GM18868 (cell line): ENCODE data around the gene RHBDL1.
"Not testable (repeated sequence)": the region's sequence is repeated elsewhere in the genome, so short reads cannot be mapped to it uniquely, and the experiment has no call there.

ENCODE experiments used
- ATAC-seq: cut with Tn5 transposase; IDR thresholded peaks from one replicate; pipeline ENCODE4 v1.9.1; 2021; ENCODE audit warnings: mild to moderate bottlenecking, moderate library complexity; ENCODE audit not compliant: unreplicated experiment

Gene RHBDL1

DNA sequence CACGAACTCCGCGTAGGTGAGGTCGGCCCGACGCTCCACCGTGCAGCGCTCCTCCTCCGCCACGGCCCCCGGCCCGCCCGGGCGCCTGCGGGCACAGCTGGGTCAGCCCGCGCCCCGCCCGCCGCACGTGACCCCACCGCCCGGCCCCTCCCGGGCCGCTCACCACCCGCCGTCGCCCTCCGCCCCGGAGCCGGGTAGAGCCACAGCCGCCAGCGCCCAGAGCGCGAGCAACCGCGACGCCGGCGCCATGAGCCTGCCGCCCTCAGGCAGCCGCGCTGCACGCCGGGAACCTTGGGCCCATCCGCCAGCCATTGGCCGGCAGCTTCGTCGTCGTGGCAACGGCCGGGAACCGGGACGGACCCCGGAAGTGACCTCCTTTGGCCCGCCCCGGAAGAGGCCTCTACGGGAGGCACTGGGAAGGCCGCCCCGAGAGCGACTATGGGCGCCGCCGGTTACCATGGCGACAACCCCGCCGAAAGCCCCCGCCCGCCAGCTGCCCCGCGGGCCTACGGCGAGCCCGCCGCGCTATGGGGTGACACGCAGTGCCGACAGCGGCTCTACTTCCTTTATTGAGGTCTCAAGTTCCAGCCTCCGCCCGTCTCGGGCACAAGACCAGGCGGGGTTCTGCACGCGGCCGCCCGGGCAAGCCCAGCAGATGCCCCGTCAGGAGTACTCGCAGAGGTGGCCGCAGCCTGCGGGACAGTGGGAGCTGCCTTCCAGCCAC lies 8.8 kb downstream of the RHBDL1 start, which contains the start of gene JMJD8:
Gene JMJD8 (minus strand): TSS at position 264 of the 724 bp plus-strand sequence. CDS start 15 bp downstream, at position 249.
- peak; percentile 70 for ATAC-seq

DNA sequence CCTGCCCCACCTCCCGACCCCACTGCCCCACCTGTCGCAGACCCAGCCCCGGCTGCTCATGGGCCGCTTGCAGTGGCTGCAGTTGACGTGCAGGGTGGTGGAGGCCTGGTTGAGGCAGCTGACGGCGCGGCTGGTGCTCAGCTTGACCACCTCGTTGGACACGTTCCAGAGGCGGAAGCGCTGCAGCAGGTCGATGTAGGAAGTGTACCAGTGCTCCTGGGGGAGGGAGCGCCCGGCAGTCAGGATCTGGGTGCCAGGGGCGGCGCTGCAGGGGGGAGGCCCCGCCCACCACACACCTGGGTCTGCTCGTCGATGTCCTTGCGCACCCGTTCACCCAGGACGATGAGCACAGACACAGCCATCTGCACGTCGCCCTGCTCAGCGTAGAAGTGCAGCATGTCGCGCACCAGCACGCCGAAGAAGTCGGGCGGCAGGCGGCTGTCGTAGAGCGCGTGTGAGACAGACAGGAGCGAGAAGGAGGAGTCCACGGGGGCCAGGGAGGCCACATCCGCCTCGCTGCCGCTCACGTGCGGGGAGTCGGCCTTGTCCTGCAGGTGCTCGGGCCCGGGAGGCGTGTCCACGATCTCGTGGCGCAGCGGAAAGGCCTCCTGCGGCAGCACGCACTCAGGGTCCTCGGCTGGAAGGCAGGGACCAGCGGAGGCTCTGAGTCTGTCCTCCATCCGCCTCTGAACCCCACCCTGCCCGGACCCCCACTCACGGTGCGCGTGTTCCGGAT lies 9.7 kb downstream of the RHBDL1 start:
- ATAC-seq = no peak

DNA sequence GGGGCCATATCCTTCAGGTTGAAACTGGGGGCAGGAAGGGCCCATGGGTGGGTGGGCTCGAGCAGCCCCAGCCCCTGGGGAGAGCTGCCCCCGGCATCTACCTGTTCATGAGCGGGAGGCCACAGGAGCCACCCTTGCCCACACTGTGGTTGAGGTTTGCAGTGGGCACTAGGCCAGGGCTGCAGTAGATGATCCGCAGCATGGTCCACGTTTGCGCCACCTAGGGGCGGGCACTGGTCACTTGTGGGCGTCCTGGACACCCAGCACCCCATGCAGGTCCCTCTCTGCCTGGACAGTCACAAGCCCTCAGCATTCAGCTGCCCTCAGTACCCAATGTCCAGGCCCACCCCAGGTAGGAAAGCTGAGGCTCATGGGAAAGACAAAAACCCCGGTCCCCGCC lies 10.5 kb downstream of the RHBDL1 start:
- no peak for ATAC-seq

DNA sequence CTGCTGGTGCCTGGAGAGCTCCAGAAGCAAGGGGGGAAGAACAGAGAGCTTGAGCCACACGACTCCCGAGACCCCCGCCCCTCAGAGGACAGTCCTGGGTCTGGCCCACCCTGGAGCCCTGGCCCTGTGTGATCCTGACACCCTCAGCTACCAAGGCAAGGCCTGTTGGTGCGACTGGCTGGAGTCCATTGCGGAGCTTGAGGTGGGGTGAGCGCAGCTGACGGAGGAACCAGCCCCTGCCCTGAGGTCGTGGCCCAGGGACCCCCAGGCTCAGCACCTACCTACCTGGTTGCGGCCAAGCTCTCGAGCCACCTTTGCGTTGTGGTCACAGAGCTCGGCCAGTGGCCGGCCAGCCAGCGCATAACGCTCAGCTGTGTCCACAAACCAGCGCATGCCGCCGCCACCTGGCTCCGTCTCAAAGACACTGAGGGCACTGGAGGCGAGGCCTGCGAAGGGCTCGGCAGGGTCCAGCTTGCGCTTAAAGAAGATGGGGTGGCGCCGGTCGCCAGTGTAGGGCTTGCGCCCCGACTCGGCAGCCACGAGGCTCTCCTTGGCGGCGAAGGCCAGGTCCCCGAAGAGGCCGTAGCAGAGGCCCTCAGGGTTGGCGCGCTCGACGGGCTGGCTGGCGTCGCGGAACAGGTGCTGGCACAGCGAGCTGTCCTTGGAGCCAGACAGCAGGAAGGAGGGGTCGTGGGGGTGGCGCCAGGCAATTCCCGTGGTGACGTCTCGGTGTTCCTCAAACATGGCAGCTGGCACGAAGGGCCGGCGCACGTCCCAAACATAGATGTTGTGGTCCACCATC lies 11.2 kb downstream of the RHBDL1 start:
- no peak for ATAC-seq

DNA sequence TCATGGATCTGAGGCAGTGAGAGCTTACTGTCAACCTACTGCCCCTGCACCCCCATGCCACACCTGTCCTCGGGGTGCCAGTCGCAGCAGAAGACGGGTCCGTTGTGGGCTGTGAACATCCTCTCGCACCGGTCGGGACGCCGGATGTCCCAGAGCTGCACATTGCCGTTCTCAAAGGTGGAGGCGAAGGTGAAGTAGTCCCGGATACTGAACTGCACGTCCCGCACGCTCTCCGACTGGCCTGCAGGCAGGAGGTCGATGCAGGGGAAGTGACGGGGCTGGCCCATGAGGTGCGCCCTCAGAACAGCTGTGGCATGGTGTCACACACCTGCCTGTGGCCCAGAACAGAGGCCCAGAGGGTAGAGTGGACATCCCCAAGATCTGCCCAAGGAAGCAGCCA lies 12.0 kb downstream of the RHBDL1 start:
- no peak for ATAC-seq

DNA sequence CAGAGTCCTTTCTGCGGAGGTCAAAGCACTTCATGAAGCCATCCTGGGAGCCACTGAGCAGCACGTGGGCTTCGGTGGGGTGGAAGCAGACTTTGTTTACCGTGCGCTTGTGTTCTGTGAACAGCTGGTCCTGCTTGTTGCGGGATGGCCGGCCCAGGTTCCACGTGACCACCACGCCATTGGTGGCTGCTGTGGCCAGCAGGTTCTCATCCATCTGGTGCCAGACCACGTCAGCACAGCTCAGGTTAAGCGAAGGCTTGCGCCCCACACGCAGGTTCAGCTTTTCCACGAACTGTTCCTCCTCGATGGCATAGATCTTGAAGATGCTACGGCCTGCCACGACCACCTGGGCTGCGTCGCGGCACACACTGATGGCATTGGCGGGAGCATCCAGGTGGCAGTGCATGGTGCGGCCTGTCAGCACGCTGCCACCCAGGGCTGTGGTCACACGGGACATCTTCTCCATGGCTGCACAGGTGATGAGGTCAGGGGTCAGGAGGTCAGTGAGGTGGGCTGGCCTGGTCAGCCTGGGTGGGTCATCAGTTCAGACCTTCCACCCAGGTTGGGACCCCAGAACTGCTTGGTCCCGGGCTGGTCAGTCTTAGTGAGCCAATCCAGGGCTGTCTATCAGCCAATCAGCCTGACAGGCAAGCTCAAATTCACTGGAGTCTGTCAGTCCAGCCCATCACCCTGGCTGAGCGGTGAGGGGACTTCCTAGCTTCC lies 13.9 kb downstream of the RHBDL1 start:
- ATAC-seq = no peak

DNA sequence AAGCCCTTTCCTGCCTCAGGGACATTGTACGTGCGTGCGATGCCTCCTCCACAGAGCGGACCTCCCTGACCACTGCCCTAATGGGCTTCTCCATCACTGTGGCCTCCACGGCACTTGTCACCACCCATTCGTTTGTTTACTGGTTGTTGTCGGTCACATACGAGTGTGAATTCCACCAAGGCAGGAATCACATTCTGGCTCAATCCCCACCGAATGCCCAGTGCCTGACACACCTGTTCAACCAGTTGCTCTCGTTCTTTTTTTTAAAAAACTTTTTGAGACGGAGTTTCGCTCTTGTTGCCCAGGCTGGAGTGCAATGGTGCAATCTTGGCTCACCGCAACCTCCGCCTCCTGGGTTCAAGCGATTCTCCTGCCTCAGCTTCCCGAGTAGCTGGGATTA lies 15.8 kb downstream of the RHBDL1 start:
- ATAC-seq = not testable (repeated sequence)

DNA sequence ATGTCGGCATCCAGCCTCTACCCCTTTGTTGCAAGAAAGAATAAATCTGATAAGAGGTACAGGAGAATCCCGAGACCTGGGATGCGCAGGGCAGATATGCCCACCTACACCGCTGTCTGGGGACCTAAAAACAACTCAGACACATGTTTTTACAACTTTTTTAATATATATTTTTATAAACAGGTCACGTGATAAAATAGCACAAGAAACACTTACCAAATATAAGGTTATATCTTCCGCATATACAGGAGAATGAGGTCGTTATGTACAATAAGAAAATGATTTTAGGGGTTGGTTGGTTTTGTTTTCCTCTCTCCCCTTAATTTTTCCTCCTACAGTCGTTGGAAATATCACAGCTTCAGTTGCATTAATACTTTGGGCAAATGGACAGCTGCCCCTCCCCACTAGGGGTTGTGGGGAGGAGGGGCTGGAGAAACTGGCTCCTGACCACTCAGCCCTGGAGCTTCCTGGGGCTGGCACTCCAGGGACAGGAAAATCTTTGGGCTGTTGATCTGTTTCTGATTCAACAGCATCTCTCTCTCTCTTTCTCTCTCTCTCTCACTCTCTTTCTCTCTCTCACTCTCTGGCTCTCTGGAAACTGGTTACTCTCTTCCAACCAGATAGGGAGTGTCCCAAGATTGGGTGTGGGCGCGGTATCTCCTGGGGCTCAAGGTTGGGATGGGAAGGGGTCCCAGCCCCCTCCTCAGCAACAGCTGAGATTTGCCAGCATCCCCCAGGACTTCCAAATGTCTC lies 17.1 kb downstream of the RHBDL1 start:
- ATAC-seq = no peak

DNA sequence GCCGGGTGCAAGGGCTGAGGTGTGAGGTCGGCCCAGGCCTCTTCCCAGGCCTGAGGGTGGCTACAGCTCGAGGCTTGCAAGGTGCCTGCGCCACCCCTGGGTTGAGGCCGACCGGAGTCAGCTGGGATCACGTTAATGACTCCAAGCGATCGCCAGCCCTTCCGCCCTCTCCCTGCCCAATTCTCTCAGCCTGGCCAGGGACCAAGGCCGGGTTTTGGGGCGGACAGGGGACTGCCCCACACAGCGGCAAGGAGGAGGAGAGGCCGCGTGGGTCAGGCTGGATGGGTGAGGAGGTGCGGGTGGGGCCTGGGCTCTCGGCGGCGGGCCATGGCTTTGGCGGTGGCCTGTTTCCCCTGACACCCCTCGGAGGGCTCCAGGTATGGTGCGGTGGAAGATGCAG lies 17.9 kb downstream of the RHBDL1 start:
- no peak for ATAC-seq

DNA sequence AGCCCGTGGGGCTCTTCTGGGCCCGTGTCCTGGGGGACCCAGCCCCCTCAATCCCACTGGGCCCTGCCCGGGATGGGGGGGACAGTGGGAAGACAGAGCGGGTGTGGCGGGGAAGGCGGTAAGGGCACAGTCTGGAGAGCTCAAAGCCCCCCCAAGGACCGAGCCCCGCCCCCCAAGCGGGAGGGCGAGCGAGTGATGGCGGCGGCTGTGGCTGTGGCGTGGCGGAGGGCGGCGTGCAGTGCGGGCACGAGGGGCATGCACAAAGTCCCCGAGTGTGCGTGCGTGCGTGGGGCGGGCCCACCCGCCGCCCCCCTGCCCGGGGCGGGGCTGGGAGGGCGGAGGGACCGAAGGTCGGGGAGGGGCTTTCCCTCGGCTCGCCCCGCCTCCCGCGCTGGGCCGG lies 18.3 kb downstream of the RHBDL1 start:
- no peak for ATAC-seq

- ATAC-seq = no peak
Observed at GRCh38 chr16:694187-694862, 18.9 kb downstream of the RHBDL1 start.

DNA sequence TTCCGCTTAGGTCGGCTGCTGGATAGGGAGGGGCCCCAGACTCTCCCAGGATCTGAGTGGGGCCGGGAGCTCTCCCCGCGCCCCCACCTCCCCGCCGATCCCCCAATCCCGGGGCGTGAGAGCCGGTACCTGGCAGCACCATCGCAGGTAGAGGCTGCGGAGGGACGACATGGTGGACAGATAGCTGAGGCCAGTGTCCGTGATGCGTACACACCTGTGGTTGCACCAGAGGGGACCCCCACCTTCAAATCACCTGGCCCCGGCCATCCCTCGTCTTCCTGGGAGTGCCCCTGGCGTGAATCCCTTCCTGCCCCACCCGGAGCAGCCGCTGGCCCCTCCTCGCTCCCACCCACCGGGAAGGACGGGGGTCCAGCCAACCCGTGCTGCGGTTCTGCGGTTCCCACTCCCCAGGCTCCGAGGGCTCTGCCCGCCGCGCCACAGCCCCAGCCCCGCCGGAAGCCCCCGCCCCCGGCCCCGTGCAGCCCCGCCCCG lies 19.4 kb downstream of the RHBDL1 start:
- no peak for ATAC-seq

GRCh38 chr16:695355-696089 lies 20.1 kb downstream of the RHBDL1 start:
- ATAC-seq = no peak

- no peak for ATAC-seq
Observed at GRCh38 chr16:698911-699671, 23.6 kb downstream of the RHBDL1 start.

DNA sequence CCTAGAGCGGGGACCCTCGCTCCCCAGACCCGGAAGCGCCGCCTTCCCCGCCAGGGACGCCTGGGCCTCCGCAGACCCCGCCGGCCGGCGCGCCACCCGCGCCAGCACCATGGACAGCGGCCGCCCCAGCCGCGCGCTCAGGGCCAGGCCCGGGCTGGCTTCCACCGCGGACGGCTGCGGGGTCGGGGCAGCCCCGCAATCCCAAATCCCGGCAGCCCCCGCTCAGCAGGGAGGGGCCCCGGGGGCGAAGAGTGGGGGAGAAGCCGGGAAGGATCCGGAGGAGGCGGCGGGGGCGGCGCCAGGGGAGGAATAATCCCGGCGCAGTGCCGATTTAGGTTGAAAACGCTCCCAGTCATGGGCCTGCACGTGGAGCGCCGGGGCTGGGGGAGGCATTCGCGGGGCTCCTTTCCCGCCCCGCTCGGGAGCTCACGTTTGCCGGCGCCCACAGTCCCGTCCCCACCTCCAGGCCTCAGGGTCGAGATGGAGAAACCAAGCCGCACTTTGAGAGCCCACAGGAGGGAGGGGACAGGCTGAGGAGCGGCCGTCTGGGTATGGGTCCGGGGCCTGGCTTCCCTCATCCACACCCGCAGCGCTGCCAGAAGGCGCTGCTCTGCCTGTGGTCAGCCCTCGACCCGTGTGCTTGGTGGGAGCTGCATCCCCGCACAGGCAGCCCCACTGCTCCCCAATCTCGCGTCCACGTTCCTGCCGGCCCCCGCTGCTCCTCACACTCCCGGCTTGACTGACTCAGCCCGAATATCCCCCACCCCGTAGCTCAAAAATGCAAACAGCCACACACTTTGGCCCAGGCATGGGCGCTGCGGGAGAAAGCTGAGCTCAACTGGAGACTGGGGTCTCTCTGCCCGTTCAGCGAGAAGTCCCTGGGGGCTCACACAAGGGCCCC lies 25.5 kb downstream of the RHBDL1 start:
- ATAC-seq = no peak

- no peak for ATAC-seq
Observed at GRCh38 chr16:702341-702740, 26.9 kb downstream of the RHBDL1 start.

DNA sequence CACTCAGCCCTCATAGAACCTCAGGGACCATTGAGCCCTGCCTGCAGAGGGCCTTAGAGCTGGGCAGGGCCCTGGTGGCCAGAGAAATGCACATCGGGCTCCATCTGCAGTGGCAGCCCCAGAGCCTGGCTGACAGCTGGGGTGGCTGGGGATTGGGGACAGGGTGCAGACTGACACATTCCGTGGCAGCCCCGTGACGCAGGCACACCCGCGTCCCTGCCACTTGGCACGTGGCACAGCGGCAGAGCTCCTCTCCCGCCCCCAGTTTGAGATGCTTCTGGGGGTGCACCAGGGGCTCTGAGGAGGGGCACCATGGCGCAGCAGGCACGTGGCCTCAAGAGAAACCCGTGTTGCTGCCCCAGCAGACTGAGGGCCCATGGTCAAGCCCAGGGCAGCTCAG lies 27.9 kb downstream of the RHBDL1 start:
- no peak for ATAC-seq
